HS-27A (cell line): ENCODE results near the gene GOLGA2.
"Not testable (repeated sequence)": the region's sequence is repeated elsewhere in the genome, so short reads cannot be mapped to it uniquely, and the experiment has no call there.

Experiments
- DNase-seq: peaks from one replicate; pipeline ENCODE4 v3.0.0-alpha.2; 2012; ENCODE audit warnings: low read depth, missing footprints

GOLGA2 gene

GRCh38 chr9:128242124-128242523 lies 33.7 kb downstream of the GOLGA2 start:
- no peak for DNase-seq

- no peak for DNase-seq
Observed at GRCh38 chr9:128233817-128234406, 41.9 kb downstream of the GOLGA2 start.

GRCh38 chr9:128232528-128233428 lies 43.0 kb downstream of the GOLGA2 start:
- DNase-seq, result no peak

GRCh38 chr9:128231638-128232527 lies 43.9 kb downstream of the GOLGA2 start:
- DNase-seq, result no peak

- not testable (repeated sequence) for DNase-seq
Observed at GRCh38 chr9:128230897-128231296, 44.9 kb downstream of the GOLGA2 start.

- DNase-seq, result no peak
Observed at GRCh38 chr9:128226412-128226801, 49.4 kb downstream of the GOLGA2 start.

GRCh38 chr9:128225770-128226411 lies 49.9 kb downstream of the GOLGA2 start:
- DNase-seq, result no peak

GRCh38 chr9:128224877-128225276 lies 50.9 kb downstream of the GOLGA2 start:
- no peak for DNase-seq

GRCh38 chr9:128222880-128223670 lies 52.7 kb downstream of the GOLGA2 start:
- DNase-seq, result no peak

- DNase-seq, result no peak
Observed at GRCh38 chr9:128222026-128222425, 53.8 kb downstream of the GOLGA2 start.

- no peak for DNase-seq
Observed at GRCh38 chr9:128219831-128220230, 56.0 kb downstream of the GOLGA2 start.

- no peak for DNase-seq
Observed at GRCh38 chr9:128218518-128219389, 57.1 kb downstream of the GOLGA2 start.

- DNase-seq, result no peak
Observed at GRCh38 chr9:128218172-128218517, 57.7 kb downstream of the GOLGA2 start.

GRCh38 chr9:128216781-128217553 lies 58.8 kb downstream of the GOLGA2 start:
- DNase-seq, result no peak

- DNase-seq, result no peak
Observed at GRCh38 chr9:128215491-128216409, 60.1 kb downstream of the GOLGA2 start.

- no peak for DNase-seq
Observed at GRCh38 chr9:128214571-128215490, 61.0 kb downstream of the GOLGA2 start.
